Liver (tissue), 3 donors: ENCODE measurements around the gene SKI.

ENCODE experiments used
- RAD21 ChIP-seq, 2 donors: IDR thresholded peaks; 2 replicates each; pipeline ENCODE4 v1.6.1; 2016; ENCODE audit warnings: antibody characterized with exemption in 2 of 2, mild to moderate bottlenecking in 2 of 2
- RXRA ChIP-seq, 2 donors: IDR thresholded peaks; 2 replicates each; pipeline ENCODE4 v1.6.1; 2017 to 2018; ENCODE audit warnings: antibody characterized with exemption in 2 of 2, mild to moderate bottlenecking in 1 of 2
- TF ChIP-seq, protein P1 (sequence below): fragments of 150-350 bp; IDR thresholded peaks from 2 replicates; pipeline ENCODE4 v1.5.1; 2017; ENCODE audit warnings: improper control_type of control experiment, low read depth, low read length; ENCODE audit not compliant: missing input control
- TF ChIP-seq, protein P2 (sequence below): IDR thresholded peaks from 2 replicates; pipeline ENCODE4 v1.6.1; 2016; ENCODE audit warnings: antibody characterized with exemption
- donor health status: healthy.
- donor health status: healthy.

DNA sequence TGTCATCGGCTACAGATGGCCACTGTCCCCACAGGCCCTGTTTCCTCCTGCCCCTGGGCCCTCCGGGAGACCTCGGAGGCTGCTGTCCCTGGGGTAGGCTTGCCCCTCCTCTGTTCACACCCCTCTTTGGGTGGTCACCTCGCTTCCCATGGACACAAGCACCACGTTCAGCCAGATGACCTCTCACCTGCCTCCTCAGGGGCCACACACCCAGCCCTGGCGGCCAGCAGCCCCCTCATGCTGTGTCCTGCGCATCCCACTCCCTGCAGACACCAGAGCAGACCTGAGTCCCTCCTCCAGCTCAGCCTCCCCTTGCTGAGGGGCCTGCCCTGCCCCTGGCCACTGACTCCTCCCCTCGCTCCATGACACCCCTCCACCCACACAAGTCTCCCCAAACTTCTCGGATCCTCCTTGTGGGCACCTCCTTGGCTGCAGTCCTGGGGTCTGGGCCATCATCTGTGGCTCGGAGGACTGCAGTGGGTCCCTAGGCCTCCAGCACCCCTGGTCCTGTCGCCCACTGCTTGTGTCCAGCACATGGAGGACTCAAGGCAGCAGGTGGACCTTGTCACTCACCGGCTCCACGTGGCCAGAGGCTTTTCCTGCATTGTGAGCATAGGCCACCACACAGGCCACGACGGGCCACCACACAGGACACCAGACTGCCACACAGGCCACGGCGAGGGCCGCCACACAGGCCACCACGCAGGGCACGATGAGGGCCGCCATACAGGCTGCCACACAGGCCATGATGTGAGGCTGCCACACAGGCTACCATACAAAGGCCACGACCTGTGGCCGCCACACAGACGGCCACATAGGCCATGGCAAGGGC, 112.2 kb downstream of the SKI start:
- TF ChIP-seq RAD21 (IDR thresholded peaks at IDR 0.05), result no peak
- TF ChIP-seq, protein P1, sequence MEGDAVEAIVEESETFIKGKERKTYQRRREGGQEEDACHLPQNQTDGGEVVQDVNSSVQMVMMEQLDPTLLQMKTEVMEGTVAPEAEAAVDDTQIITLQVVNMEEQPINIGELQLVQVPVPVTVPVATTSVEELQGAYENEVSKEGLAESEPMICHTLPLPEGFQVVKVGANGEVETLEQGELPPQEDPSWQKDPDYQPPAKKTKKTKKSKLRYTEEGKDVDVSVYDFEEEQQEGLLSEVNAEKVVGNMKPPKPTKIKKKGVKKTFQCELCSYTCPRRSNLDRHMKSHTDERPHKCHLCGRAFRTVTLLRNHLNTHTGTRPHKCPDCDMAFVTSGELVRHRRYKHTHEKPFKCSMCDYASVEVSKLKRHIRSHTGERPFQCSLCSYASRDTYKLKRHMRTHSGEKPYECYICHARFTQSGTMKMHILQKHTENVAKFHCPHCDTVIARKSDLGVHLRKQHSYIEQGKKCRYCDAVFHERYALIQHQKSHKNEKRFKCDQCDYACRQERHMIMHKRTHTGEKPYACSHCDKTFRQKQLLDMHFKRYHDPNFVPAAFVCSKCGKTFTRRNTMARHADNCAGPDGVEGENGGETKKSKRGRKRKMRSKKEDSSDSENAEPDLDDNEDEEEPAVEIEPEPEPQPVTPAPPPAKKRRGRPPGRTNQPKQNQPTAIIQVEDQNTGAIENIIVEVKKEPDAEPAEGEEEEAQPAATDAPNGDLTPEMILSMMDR, result no peak
- TF ChIP-seq, protein P2, sequence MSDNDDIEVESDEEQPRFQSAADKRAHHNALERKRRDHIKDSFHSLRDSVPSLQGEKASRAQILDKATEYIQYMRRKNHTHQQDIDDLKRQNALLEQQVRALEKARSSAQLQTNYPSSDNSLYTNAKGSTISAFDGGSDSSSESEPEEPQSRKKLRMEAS, result no peak
- no peak for TF ChIP-seq RXRA (IDR thresholded peaks at IDR 0.05)
